22Rv1 (cell line): Measurements from ENCODE around the gene NCKAP5.

Experiments used
- H3K27ac ChIP-seq: fragments of 450-650 bp; 2 replicates; pipeline ENCODE4 v1.5.1; 2017
- CTCF ChIP-seq: fragments of 450-650 bp; IDR thresholded peaks from 2 replicates; pipeline ENCODE4 v1.5.1; 2017; ENCODE audit warnings: mild to moderate bottlenecking
- ZFX ChIP-seq: fragments of 450-650 bp; IDR thresholded peaks from 2 replicates; pipeline ENCODE4 v1.6.1; 2017; ENCODE audit warnings: antibody characterized with exemption, borderline replicate concordance

Gene NCKAP5

GRCh38 chr2:133039531-133039930 lies 528.7 kb downstream of the NCKAP5 start:
- TF ChIP-seq CTCF (no peak), ZFX (no peak)
- no peak overlapping the region for H3K27ac ChIP-seq

- no peak overlapping the region for H3K27ac ChIP-seq
- no peak for TF ChIP-seq CTCF
- TF ChIP-seq ZFX, result no peak
Observed at GRCh38 chr2:133026536-133027177, 541.6 kb downstream of the NCKAP5 start.

- TF ChIP-seq CTCF (no peak), ZFX (no peak)
Observed at GRCh38 chr2:133025004-133025403, 543.3 kb downstream of the NCKAP5 start.

GRCh38 chr2:133012847-133013734 lies 555.2 kb downstream of the NCKAP5 start:
- no peak overlapping the region for H3K27ac ChIP-seq
- TF ChIP-seq ZFX (no peak), CTCF (no peak)

More at GRCh38 chr2:133025004-133025403, 543.3 kb downstream of the NCKAP5 start:
- H3K27ac ChIP-seq, result no peak overlapping the region

- TF ChIP-seq CTCF (no peak), ZFX (no peak)
- no peak overlapping the region for H3K27ac ChIP-seq
Observed at GRCh38 chr2:133004623-133005022, 563.6 kb downstream of the NCKAP5 start.

- TF ChIP-seq CTCF (no peak), ZFX (no peak)
- H3K27ac ChIP-seq, result no peak overlapping the region
Observed at GRCh38 chr2:132999421-132999820, 568.8 kb downstream of the NCKAP5 start.

- TF ChIP-seq CTCF, result no peak
- no peak for TF ChIP-seq ZFX
- H3K27ac ChIP-seq, result no peak overlapping the region
Observed at GRCh38 chr2:132998221-132998620, 570.0 kb downstream of the NCKAP5 start.
